Endothelial cell of umbilical vein (primary cell): ENCODE measurements around the gene MPZL2. TPM values are rescaled to one million over a fixed set of nuclear protein-coding genes. Genes with fewer than 3 reads are reported as not detected.

ENCODE experiments used
- BruUV-seq: library from RNA; stranded (reverse); fragments of 400-500 nt; replicated peaks from 2 replicates; lab custom pipeline; 2021; lab: Mats Ljungman, UMichigan
- CTCF ChIA-PET: fragments of 300-600, 350-600 bp; sonication (Branson Sonifier 250); formaldehyde crosslinking; loops from one replicate; lab custom pipeline; 2021; ENCODE audit warnings: antibody characterized with exemption, inconsistent platforms; lab: Charles Lee
- POLR2A ChIA-PET: fragments of 300-600, 350-600 bp; sonication (Branson Sonifier 250); formaldehyde crosslinking; loops from one replicate; lab custom pipeline; 2021; ENCODE audit warnings: antibody characterized with exemption, inconsistent platforms; lab: Charles Lee
- DNase-seq: peaks from one replicate; pipeline ENCODE4 v3.0.0-alpha.2; 2011; ENCODE audit warnings: low read depth, low spot score
- FAIRE-seq: peaks from 2 replicates; lab custom pipeline; 2011; peaks lifted over from hg19 to GRCh38; lab: Jason Lieb, UNC
- H2AFZ ChIP-seq: 2 replicates; pipeline ENCODE4 v1.6.0; 2012; ENCODE audit warnings: low read depth, low read length, control low read depth, inconsistent platforms
- H3K27ac ChIP-seq: 2 replicates; pipeline ENCODE4 v1.5.1; 2011; ENCODE audit warnings: low read depth, mild to moderate bottlenecking, control low read depth, low read length, moderate library complexity; ENCODE audit not compliant: insufficient read depth
- H3K27me3 ChIP-seq, 2 experiments: 2 replicates each; pipeline versions ENCODE4 v1.6.0 to v1.6.1; 2011; ENCODE audit warnings: low read length in 2 of 2, mixed read lengths in 1 of 2; ENCODE audit not compliant: control insufficient read depth in 2 of 2, insufficient read depth in 2 of 2
- H3K36me3 ChIP-seq, 2 experiments: 2 replicates in 1 of 2; 3 replicates in 1 of 2; pipeline ENCODE4 v1.5.1; 2011; ENCODE audit warnings: low read length in 2 of 2, mild to moderate bottlenecking in 1 of 2, moderate library complexity in 1 of 2; ENCODE audit not compliant: control insufficient read depth in 2 of 2, insufficient read depth in 2 of 2; ENCODE audit errors: extremely low read depth in 1 of 2
- H3K4me1 ChIP-seq: 3 replicates; pipeline ENCODE4 v1.5.1; 2011; ENCODE audit warnings: mild to moderate bottlenecking, low read length; ENCODE audit not compliant: control insufficient read depth, insufficient read depth; ENCODE audit errors: extremely low read depth
- H3K4me2 ChIP-seq: 2 replicates; pipeline ENCODE4 v1.6.1; 2011; ENCODE audit warnings: low read length, control low read depth, mixed read lengths; ENCODE audit not compliant: insufficient read depth
- H3K4me3 ChIP-seq, 3 experiments: fragments of 200-600 bp in 1 of 3; sonication (generic), shearing (Covaris generic) in 1 of 3; replicated peaks in 1 of 3; 2 replicates each; pipeline ENCODE4 v1.5.1; 2011 to 2016; ENCODE audit warnings: control low read depth in 3 of 3, low read length in 3 of 3, mild to moderate bottlenecking in 2 of 3, inconsistent platforms in 1 of 3, low read depth in 1 of 3, moderate library complexity in 1 of 3; ENCODE audit not compliant: insufficient read depth in 1 of 3
- H3K79me2 ChIP-seq: 2 replicates; pipeline ENCODE4 v1.6.0; 2012; ENCODE audit warnings: low read length, inconsistent platforms; ENCODE audit not compliant: control insufficient read depth, insufficient read depth
- H3K9ac ChIP-seq: replicated peaks from 2 replicates; pipeline ENCODE3; 2011; ENCODE audit warnings: low read length, control low read depth; ENCODE audit not compliant: insufficient read depth; ENCODE audit errors: extremely low read depth
- H3K9me1 ChIP-seq: replicated peaks from 3 replicates; pipeline ENCODE4 v1.6.0; 2011; ENCODE audit warnings: mild to moderate bottlenecking, low read length; ENCODE audit not compliant: control insufficient read depth, insufficient read depth; ENCODE audit errors: extremely low read depth
- H3K9me3 ChIP-seq: replicated peaks from 2 replicates; pipeline ENCODE4 v1.5.1; 2012; ENCODE audit warnings: low read length, inconsistent platforms; ENCODE audit not compliant: control insufficient read depth, insufficient read depth
- H4K20me1 ChIP-seq: replicated peaks from 2 replicates; pipeline ENCODE3; 2011; ENCODE audit warnings: mild to moderate bottlenecking, low read length; ENCODE audit not compliant: control insufficient read depth, insufficient read depth; ENCODE audit errors: extremely low read depth
- FOS ChIP-seq: IDR thresholded peaks from 2 replicates; pipeline ENCODE4 v1.6.1; 2011; ENCODE audit warnings: mild to moderate bottlenecking, low read length, moderate library complexity, borderline replicate concordance; ENCODE audit not compliant: insufficient read depth
- GATA2 ChIP-seq: IDR thresholded peaks from 2 replicates; pipeline ENCODE4 v1.7.0; 2011; ENCODE audit warnings: low read depth, mild to moderate bottlenecking, moderate library complexity, mixed read lengths, low read length; ENCODE audit not compliant: insufficient read length, insufficient read depth
- JUN ChIP-seq: IDR thresholded peaks from 2 replicates; pipeline ENCODE4 v1.6.1; 2011; ENCODE audit warnings: borderline replicate concordance, low read depth; ENCODE audit not compliant: insufficient read length, insufficient read depth
- dilution Hi-C: fragments of 300-500 bp; cut with MboI; formaldehyde crosslinking; loops from one replicate; pipeline ENCODE4 v1.15.0; 2019; ENCODE audit warnings: low sequenced_read_pairs; ENCODE audit not compliant: extremely low pct_ligation_motif_present
- intact Hi-C: fragments of 100-400 bp; cut with micrococcal nuclease; formaldehyde crosslinking; loops from one replicate; pipeline ENCODE4 v1.10.0; 2022
- polyA plus RNA-seq, 4 experiments: library from polyadenylated mRNA; depleted of rRNA in 3 of 4; stranded (reverse) in 3 of 4; unstranded in 1 of 4; fragments of >200 nt; gene quantifications; 2 replicates each; pipeline versions ENCODE4 v1.2.1 to v1.2.3, GENCODE V29; 2011 to 2012; ENCODE audit warnings: missing spikeins in 1 of 4
- total RNA-seq: library from RNA; stranded (reverse); gene quantifications from 2 replicates; pipeline ENCODE4 v1.2.3, GENCODE V29; 2021
- TF ChIP-seq, protein P1 (sequence below), 2 donors: IDR thresholded peaks; 1 replicate in 1 of 2; 2 replicates in 1 of 2; pipeline ENCODE4 v1.5.1; 2011; ENCODE audit warnings: low read length in 2 of 2, mild to moderate bottlenecking in 2 of 2, moderate library complexity in 2 of 2, control low read depth in 1 of 2, inconsistent platforms in 1 of 2, low read depth in 1 of 2; ENCODE audit not compliant: insufficient read depth in 1 of 2; ENCODE audit errors: extremely low read depth in 1 of 2

MPZL2 gene
- total and polyA plus RNA-seq, 2 donors (not counting 3 experiments of a cell fraction or from before 2014, with no cell fraction given) = 21.0 to 49.5 TPM

- BruUV-seq = no TSS peak
- intact Hi-C loops = loop anchor here (2.0 kb wide), 2 partner anchors 57 to 193 kb away; no protein-coding TSS in a partner anchor
Observed at GRCh38 chr11:118295815-118296454, 31.8 kb upstream of the MPZL2 start.

More at GRCh38 chr11:118295815-118296454, 31.8 kb upstream of the MPZL2 start:
- Histone ChIP-seq H3K36me3 (no peaks in the 10 kb centered on the region), H2AFZ (no peak overlapping the region), H3K79me2 (no peaks in the 10 kb centered on the region), H4K20me1 (no peaks in the 10 kb centered on the region), H3K9me3 (no peaks in the 10 kb centered on the region), H3K9ac (no peak overlapping the region), H3K4me2 (no peak overlapping the region), H3K4me3 (no peak overlapping the region), H3K27me3 (peaks cover 1 to 5% of the 10 kb centered on the region in 2 experiments), H3K27ac (no peak overlapping the region), H3K9me1 (no peaks in the 10 kb centered on the region), H3K4me1 (no peaks in the 10 kb centered on the region)
- POLR2A ChIA-PET = no interaction called here
- FAIRE-seq = peak; percentile 92
- dilution Hi-C loops = no loop called here
- DNase-seq = peak; percentile 59
- TF ChIP-seq GATA2 = peak; percentile 18
- TF ChIP-seq JUN = no peak
- peak; percentile 40 for TF ChIP-seq FOS
- TF ChIP-seq, protein P1, sequence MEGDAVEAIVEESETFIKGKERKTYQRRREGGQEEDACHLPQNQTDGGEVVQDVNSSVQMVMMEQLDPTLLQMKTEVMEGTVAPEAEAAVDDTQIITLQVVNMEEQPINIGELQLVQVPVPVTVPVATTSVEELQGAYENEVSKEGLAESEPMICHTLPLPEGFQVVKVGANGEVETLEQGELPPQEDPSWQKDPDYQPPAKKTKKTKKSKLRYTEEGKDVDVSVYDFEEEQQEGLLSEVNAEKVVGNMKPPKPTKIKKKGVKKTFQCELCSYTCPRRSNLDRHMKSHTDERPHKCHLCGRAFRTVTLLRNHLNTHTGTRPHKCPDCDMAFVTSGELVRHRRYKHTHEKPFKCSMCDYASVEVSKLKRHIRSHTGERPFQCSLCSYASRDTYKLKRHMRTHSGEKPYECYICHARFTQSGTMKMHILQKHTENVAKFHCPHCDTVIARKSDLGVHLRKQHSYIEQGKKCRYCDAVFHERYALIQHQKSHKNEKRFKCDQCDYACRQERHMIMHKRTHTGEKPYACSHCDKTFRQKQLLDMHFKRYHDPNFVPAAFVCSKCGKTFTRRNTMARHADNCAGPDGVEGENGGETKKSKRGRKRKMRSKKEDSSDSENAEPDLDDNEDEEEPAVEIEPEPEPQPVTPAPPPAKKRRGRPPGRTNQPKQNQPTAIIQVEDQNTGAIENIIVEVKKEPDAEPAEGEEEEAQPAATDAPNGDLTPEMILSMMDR (IDR thresholded peaks at IDR 0.05; ENCODE audit: extremely low read depth in 1 of 2, insufficient read depth in 1 of 2, low read depth in 1 of 2, low read length in 2 of 2) = peak; percentile 52 to 63
- CTCF ChIA-PET = interaction anchor here (0.7 to 3.6 kb wide), 42 partner anchors 8 to 242 kb away, joined by 3 to 53 read pairs (median 5); partner anchors contain the start of genes CD3D and MPZL2
